Stimulated activated CD8-positive, alpha-beta memory T cell treated with anti-CD3 and anti-CD28 coated beads, Interleukin-15, amount 100 ng/mL, for 48 hours (primary cell): Measurements from ENCODE around the gene SLC35F3.
"Not testable (repeated sequence)": the region's sequence is repeated elsewhere in the genome, so short reads cannot be mapped to it uniquely, and the experiment has no call there.

ENCODE experiments used
- DNase-seq, 2 donors: peaks; one replicate each; pipeline ENCODE4 v3.0.0-alpha.2; 2020; ENCODE audit warnings: low read depth in 2 of 2

Gene SLC35F3

DNA sequence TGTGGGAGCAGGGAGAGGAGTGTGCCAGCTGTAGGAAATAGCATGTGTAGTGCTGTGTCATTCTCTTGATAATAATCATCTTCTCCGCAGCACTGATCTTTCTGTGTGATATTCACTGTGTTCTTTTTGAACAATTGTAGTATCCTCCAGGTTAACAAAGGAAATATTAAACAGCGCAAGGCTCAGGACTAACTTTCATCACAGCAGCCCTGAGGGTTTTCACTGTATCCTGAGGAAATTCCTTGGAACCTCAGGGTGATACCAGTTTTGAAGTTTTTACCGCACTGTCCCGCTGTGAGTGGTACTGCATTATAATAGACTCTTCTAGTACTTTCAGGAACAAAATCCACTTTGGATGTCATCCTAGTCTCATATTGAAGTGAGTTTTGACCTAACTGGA, 240.4 kb downstream of the SLC35F3 start:
- no peak for DNase-seq

- DNase-seq: no peak
Observed at GRCh38 chr1:234148350-234148749, 243.9 kb downstream of the SLC35F3 start.

- DNase-seq: no peak
Observed at GRCh38 chr1:234148816-234149215, 244.3 kb downstream of the SLC35F3 start.

- DNase-seq: no peak
Observed at GRCh38 chr1:234149217-234149616, 244.7 kb downstream of the SLC35F3 start.

DNA sequence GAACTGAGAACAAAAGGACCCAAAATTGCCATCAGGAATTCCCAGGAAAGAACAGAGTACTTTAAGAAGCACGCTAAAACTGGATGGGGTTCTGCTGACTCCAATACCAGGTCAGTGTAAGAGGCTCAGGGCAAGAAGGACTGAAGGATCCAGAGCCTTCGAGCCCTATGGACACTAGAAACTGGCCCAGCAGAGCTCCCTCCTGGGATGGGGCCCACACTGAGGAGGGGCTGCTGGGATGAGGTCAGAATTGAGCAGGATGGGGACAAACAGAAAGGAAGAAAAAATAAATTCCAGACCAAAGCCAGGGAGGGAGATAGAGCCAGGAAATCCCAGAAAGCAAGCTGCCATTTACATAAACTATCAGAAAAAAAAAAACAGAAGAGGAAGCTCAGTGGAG, 246.4 kb downstream of the SLC35F3 start:
- no peak for DNase-seq

GRCh38 chr1:234152344-234152743, 247.9 kb downstream of the SLC35F3 start:
- not testable (repeated sequence) for DNase-seq

DNA sequence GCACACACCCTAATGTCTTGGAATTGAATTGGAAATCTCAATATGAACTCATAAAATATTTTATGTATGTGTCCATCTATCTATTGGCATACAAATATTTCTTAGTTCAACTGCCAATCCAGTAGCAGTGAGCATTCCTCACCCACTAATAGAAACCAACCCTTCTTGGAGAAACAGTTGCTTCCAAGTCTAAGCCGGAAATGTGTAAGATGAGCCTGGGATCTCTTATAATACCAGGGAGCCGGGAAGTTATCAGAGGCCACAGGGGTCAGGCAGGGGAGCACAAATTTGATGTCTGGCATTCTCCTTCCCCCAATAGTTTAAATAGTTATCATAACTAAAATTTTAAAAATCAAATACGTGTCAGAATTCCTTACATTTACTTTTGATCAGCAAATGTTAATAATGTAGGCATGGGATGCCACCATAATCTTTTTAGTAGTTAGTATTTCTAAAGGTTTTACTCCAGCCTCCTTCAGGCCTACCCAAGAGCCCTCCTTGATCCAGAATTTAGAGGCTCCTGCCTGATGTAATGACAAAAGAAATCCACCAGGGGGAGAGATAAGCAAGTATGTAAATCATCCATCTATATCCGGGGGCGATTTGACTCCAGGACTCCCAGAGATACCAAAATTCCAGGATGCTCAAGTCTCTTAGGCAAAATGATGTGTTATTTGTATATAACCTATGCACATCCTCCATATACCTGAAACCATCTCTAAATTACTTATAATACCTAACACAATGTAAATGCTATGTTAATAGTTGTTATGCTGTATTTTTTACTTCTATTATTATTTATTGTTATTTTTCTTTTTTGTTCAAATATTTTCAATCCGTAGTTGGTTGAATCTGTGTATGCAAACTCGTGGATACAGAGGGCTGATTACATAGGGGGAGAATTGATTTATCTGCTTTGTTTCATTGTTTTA, 250.1 kb downstream of the SLC35F3 start:
- DNase-seq: no peak

- DNase-seq: no peak
Observed at GRCh38 chr1:234162661-234163060, 258.2 kb downstream of the SLC35F3 start.

DNA sequence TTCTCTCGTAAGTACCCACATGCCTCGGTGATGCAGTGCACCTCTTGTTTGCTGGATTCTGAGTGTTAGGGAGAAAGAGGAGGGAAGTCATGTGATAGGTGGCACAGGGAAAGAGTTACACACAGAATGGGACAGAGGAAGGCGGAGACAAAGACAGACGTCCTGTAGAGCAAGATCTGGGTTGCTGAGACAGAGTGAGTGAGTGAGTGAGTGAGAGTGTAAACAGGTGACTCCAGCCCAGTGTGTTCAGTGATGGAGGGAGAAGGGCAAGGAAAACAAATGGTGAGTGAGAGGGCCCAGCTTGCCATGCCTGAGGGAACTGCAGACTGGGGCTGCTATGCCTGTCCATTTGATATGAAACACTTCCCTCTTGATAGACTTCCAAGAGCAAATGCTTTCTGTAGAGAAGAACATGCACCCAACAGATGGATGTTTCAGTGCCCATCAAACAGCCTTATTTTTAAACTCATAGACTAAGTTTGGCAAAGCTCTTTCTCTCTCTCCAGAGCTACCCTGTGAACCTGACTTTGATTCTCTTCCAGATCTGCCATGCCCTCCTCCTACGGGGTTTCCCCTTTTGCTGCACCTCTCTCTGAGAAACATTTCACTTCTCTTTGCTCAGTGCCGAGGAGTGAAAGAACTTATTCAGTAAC, 258.9 kb downstream of the SLC35F3 start:
- DNase-seq: no peak

- DNase-seq: no peak
Observed at GRCh38 chr1:234164098-234164709, 259.7 kb downstream of the SLC35F3 start.

GRCh38 chr1:234168061-234168724, 263.7 kb downstream of the SLC35F3 start:
- no peak for DNase-seq

DNA sequence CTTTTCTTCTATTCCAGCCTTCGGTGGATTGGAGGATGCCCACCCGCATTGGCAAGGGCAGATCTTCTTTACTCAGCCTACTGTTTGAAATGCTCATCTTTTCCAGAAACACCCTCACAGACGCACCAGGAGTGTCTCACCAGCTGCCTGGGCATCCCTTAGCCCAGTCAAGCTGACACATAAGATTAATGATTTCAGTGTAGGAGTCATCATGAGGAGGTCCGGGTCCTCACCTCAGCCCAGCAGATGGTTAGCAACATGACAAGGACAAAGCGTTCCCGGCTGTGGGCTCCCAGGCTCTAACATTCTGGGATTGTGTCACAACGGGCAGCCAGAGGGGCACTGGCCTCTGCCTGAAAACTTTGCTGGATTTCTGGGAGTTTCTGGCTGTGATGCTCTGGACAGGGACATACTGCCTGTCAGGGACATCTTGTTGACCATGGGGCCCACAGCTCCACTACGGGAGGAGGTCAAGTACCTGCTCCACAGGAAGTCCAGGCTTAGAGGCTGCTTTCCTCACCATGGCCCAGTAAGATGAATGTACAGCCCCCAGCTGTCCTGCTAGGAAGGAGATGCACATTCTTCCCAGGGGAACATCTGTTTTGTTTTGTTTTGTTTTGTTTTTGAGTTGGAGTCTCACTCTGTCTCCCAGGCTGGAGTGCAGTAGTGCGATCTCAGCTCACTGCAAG, 264.8 kb downstream of the SLC35F3 start:
- no peak for DNase-seq

- no peak for DNase-seq
Observed at GRCh38 chr1:234170067-234170466, 265.6 kb downstream of the SLC35F3 start.

DNA sequence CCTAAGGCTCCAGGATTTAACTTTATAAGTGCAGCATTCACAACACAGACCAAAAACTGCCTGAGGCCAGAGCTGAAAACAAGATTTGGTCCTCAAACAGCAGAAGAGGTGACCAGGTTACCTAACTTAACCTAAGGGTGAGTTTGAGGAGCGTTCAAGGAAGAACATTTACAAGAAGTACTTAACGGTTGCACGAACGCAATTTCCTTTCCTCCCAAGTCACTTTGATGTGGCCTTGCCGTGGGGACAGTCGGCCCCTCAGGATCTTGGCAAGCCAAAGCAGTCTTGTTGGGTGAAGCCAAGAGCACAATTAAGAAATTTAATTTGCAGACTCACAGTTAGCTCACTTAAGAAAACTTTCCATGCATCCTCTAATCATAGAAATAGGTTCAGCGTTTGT, 266.1 kb downstream of the SLC35F3 start:
- DNase-seq: no peak

- no peak for DNase-seq
Observed at GRCh38 chr1:234173968-234174367, 269.5 kb downstream of the SLC35F3 start.

GRCh38 chr1:234175363-234175762, 270.9 kb downstream of the SLC35F3 start:
- DNase-seq: no peak

DNA sequence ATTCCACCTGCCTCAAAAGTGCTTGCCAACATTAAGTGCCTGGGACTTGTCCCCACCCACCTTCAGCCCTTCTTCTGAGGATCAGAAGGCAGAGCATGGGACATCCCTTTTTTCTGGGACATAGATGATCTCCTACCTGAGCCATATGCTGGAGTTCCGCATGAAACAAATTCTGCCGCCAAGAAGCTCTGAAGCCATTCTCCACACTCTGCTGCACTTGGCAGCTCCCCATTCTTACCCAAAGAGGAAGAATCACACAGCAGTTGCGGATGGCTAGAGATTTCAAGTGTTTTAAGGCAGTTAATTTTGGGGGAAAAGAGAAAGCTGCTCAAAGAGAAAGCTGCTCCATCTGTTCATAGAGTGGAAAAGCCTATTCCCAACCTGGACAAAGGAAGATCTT, 271.5 kb downstream of the SLC35F3 start:
- DNase-seq: no peak

DNA sequence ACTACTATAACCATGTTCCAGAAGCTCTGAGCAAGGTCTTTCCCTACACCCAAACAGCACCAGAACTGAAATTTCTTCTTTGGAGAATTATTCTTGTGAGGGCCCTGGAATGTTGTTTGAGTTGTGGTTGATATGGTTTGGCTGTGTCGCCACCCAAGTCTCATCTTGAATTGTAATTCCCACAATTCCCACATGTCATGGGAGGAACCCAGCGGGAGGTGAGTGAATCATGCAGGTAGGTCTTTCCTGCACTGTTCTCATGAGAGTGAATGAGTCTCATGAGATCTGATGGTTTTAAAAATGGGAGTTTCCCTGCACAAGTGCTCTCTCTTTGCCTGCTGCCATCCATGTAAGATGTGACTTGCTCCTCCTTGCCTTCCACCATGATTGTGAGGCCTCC, 272.4 kb downstream of the SLC35F3 start:
- DNase-seq: not testable (repeated sequence)

GRCh38 chr1:234185438-234185837, 281.0 kb downstream of the SLC35F3 start:
- no peak for DNase-seq

- peak in 1 of 2 donors; percentile 15 for DNase-seq
Observed at GRCh38 chr1:234186037-234186688, 281.7 kb downstream of the SLC35F3 start.

DNA sequence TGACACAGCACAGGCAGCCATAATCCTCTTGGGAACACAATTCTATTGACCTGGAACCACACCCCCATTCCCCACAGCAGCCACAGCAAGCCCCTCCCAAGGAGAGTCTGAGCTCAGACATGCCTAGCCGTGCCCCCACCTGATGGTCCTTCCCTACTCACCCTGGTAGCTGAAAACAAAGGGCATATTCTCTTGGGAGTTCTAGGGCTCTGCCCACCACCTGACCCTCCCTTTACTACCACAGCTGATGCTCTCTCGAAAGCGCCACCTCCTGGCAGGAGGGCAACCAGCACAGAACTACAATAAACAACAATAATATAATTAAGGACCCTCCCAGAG, 283.9 kb downstream of the SLC35F3 start:
- DNase-seq: no peak
